Measurements from ENCODE around the gene PLD4. TPM values are rescaled to one million over a fixed set of nuclear protein-coding genes. Genes with fewer than 3 reads are reported as not detected.
A peak's percentile ranks its signal among the peaks of the same experiment; 100 is the strongest.

The PLD4 gene
- polyA plus RNA-seq, 3 donors, result 12.2 to 15.5 (median 15.1) TPM

GRCh38 chr14:104895786-104896661 lies 28.7 kb upstream of the PLD4 start:
- intact Hi-C loops (cut with micrococcal nuclease), result no loop called here
- peak in 1 of 3 donors; percentile 3 for DNase-seq
- H3K27me3 Mint-ChIP-seq (ENCODE audit: low read depth in 3 of 3), result peaks cover 6 to 10% (median 8%) of the 10 kb centered on the region in 3 donors
- H3K4me2 ChIP-seq (replicated peaks; ENCODE audit: extremely low read depth, low read length, poor library complexity, severe bottlenecking), result no peak overlapping the region
- H3K4me1 Mint-ChIP-seq, result no peaks in the 10 kb centered on the region
- H4K20me1 ChIP-seq (ENCODE audit: insufficient read depth, low read length), result no peaks in the 10 kb centered on the region
- no peak overlapping the region for H3K4me3 ChIP-seq (replicated peaks in 1 of 3; ENCODE audit: low read depth in 2 of 3, low read length in 3 of 3)
- no peaks in the 10 kb centered on the region for H3K79me2 ChIP-seq (ENCODE audit: insufficient read depth, low read length)
- no peak for TF ChIP-seq CTCF (IDR thresholded peaks at IDR 0.05)
- H3K4me1 ChIP-seq (ENCODE audit: control insufficient read depth in 1 of 2, insufficient read depth in 2 of 2, low read length in 2 of 2), result no peaks in the 10 kb centered on the region
- no peaks in the 10 kb centered on the region for H3K9me3 ChIP-seq (replicated peaks in 1 of 2; ENCODE audit: control insufficient read depth in 1 of 2, insufficient read depth in 1 of 2, low read length in 2 of 2)
- H3K36me3 ChIP-seq (replicated peaks in 1 of 2; ENCODE audit: control insufficient read depth in 1 of 2, insufficient read depth in 2 of 2, low read length in 2 of 2), result no peaks in the 10 kb centered on the region
- H3K9me3 Mint-ChIP-seq, result peaks cover 0 to 2% (median 0%) of the 10 kb centered on the region in 7 donors
- no peak overlapping the region for H3K27ac ChIP-seq (ENCODE audit: low read depth in 1 of 2, low read length in 2 of 2)
- H3K36me3 Mint-ChIP-seq, result no peaks in the 10 kb centered on the region
- no peak overlapping the region for H3K4me3 Mint-ChIP-seq
- H3K27me3 ChIP-seq (ENCODE audit: control insufficient read depth in 2 of 2, insufficient read depth in 2 of 2, low read length in 2 of 2), result no peaks in the 10 kb centered on the region
- no peak overlapping the region for H2AFZ ChIP-seq (ENCODE audit: insufficient read depth, low read depth, low read length, poor library complexity, severe bottlenecking)
- H3K27ac Mint-ChIP-seq, result no peak overlapping the region
- 86% methylated on average over 25 of the region's 34 CpGs for WGBS (ENCODE audit: insufficient coverage)
- no peak overlapping the region for H3K9ac ChIP-seq (ENCODE audit: insufficient read depth, low read length, poor library complexity, severe bottlenecking)

GRCh38 chr14:104897330-104898194 lies 27.1 kb upstream of the PLD4 start:
- Histone ChIP-seq H3K36me3 (replicated peaks in 1 of 2; ENCODE audit: control insufficient read depth in 1 of 2, insufficient read depth in 2 of 2, low read length in 2 of 2) (no peaks in the 10 kb centered on the region), H3K79me2 (ENCODE audit: insufficient read depth, low read length) (no peaks in the 10 kb centered on the region), H3K4me1 (ENCODE audit: control insufficient read depth in 1 of 2, insufficient read depth in 2 of 2, low read length in 2 of 2) (no peaks in the 10 kb centered on the region), H2AFZ (ENCODE audit: insufficient read depth, low read depth, low read length, poor library complexity, severe bottlenecking) (no peak overlapping the region), H3K9me3 (replicated peaks in 1 of 2; ENCODE audit: control insufficient read depth in 1 of 2, insufficient read depth in 1 of 2, low read length in 2 of 2) (no peaks in the 10 kb centered on the region), H4K20me1 (ENCODE audit: insufficient read depth, low read length) (no peaks in the 10 kb centered on the region), H3K4me3 (replicated peaks in 1 of 3; ENCODE audit: low read depth in 2 of 3, low read length in 3 of 3) (no peak overlapping the region), H3K9ac (ENCODE audit: insufficient read depth, low read length, poor library complexity, severe bottlenecking) (no peak overlapping the region), H3K27ac (ENCODE audit: low read depth in 1 of 2, low read length in 2 of 2) (no peak overlapping the region), H3K27me3 (ENCODE audit: control insufficient read depth in 2 of 2, insufficient read depth in 2 of 2, low read length in 2 of 2) (no peaks in the 10 kb centered on the region), H3K4me2 (replicated peaks; ENCODE audit: extremely low read depth, low read length, poor library complexity, severe bottlenecking) (no peak overlapping the region)
- no peaks in the 10 kb centered on the region for H3K36me3 Mint-ChIP-seq
- H3K27ac Mint-ChIP-seq, result peak overlapping the region in 1 of 7 donors; percentile 19
- intact Hi-C loops (cut with micrococcal nuclease), result no loop called here
- peaks cover 0 to 1% (median 0%) of the 10 kb centered on the region in 7 donors for H3K9me3 Mint-ChIP-seq
- H3K4me3 Mint-ChIP-seq, result no peak overlapping the region
- no peaks in the 10 kb centered on the region for H3K4me1 Mint-ChIP-seq
- TF ChIP-seq CTCF (IDR thresholded peaks at IDR 0.05), result no peak
- 94% methylated on average over 35 of the region's 37 CpGs for WGBS (ENCODE audit: insufficient coverage)
- H3K27me3 Mint-ChIP-seq (ENCODE audit: low read depth in 3 of 3), result peaks cover 8 to 13% (median 9%) of the 10 kb centered on the region in 3 donors
- DNase-seq, result peak in 1 of 3 donors; percentile 1
